SKM-1 treated with dmso at 0.1 percent for 144 hours (cell line): ENCODE data around the gene WDR33.

ENCODE experiments used
- DNase-seq: peaks from one replicate; lab custom pipeline; 2025; ENCODE audit not compliant: unreplicated experiment; lab: John Stamatoyannopoulos, UW

The WDR33 gene

GRCh38 chr2:127698553-127699355 lies 112.2 kb downstream of the WDR33 start:
- DNase-seq, result no peak

- DNase-seq, result no peak
Measured at GRCh38 chr2:127697482-127698180, 113.3 kb downstream of the WDR33 start.

GRCh38 chr2:127695491-127696472 lies 115.2 kb downstream of the WDR33 start:
- no peak for DNase-seq

GRCh38 chr2:127694986-127695385 lies 116.0 kb downstream of the WDR33 start:
- no peak for DNase-seq

GRCh38 chr2:127690696-127691095 lies 120.3 kb downstream of the WDR33 start:
- DNase-seq, result no peak

- DNase-seq, result no peak
Measured at GRCh38 chr2:127688405-127688804, 122.6 kb downstream of the WDR33 start.

GRCh38 chr2:127685410-127686080 lies 125.4 kb downstream of the WDR33 start:
- no peak for DNase-seq

- no peak for DNase-seq
Measured at GRCh38 chr2:127683757-127684156, 127.2 kb downstream of the WDR33 start.

GRCh38 chr2:127683056-127683455 lies 127.9 kb downstream of the WDR33 start:
- no peak for DNase-seq

- DNase-seq, result no peak
Measured at GRCh38 chr2:127681976-127682857, 128.8 kb downstream of the WDR33 start.

- no peak for DNase-seq
Measured at GRCh38 chr2:127681288-127681804, 129.6 kb downstream of the WDR33 start.

- DNase-seq, result no peak
Measured at GRCh38 chr2:127680706-127681287, 130.2 kb downstream of the WDR33 start.

- no peak for DNase-seq
Measured at GRCh38 chr2:127679680-127680361, 131.2 kb downstream of the WDR33 start.

- DNase-seq, result no peak
Measured at GRCh38 chr2:127678991-127679390, 132.0 kb downstream of the WDR33 start.

- DNase-seq, result no peak
Measured at GRCh38 chr2:127678531-127678930, 132.4 kb downstream of the WDR33 start.

GRCh38 chr2:127676906-127677305 lies 134.1 kb downstream of the WDR33 start:
- DNase-seq, result no peak

- DNase-seq, result no peak
Measured at GRCh38 chr2:127675331-127676261, 135.4 kb downstream of the WDR33 start, which contains the start of gene LIMS2. LIMS2 (minus strand) TSS chr2:127675530; CDS start chr2:127675024, 506 bp downstream.
